AG04449 (cell line): Measurements from ENCODE around the gene MAGEC1.

Source experiments
- CTCF ChIA-PET: fragments of 350-600 bp; formaldehyde crosslinking; extraction: SDS; loops from one replicate; lab custom pipeline; 2021; ENCODE audit warnings: antibody characterized with exemption; lab: Yijun Ruan, JAX
- POLR2A ChIA-PET: fragments of 400-600, 350-600 bp; formaldehyde crosslinking; extraction: SDS; loops from one replicate; lab custom pipeline; 2020; ENCODE audit warnings: antibody characterized with exemption, inconsistent platforms; lab: Yijun Ruan, JAX
- DNase-seq: peaks from one replicate; pipeline ENCODE4 v3.0.0-alpha.2; 2010; ENCODE audit warnings: low read depth, low spot score
- H3K4me3 ChIP-seq: 2 replicates; pipeline ENCODE4 v1.5.1; 2011; ENCODE audit warnings: low read depth, mild to moderate bottlenecking, control low read depth, low read length
- CTCF ChIP-seq: IDR thresholded peaks from one replicate; pipeline ENCODE4 v1.5.1; 2011; ENCODE audit warnings: mild to moderate bottlenecking, moderate library complexity, low read length, control low read depth, inconsistent platforms; ENCODE audit not compliant: insufficient read depth; ENCODE audit errors: missing control alignments

The MAGEC1 gene

GRCh38 chrX:141958675-141959074 lies 55.0 kb downstream of the MAGEC1 start:
- no peak overlapping the region for H3K4me3 ChIP-seq
- TF ChIP-seq CTCF: no peak
- CTCF ChIA-PET: no interaction called here
- POLR2A ChIA-PET: no interaction called here
- DNase-seq: no peak
